Liver (tissue), 9 donors: ENCODE data around the gene PGM1. TPM values are rescaled to one million over a fixed set of nuclear protein-coding genes. Genes with fewer than 3 reads are reported as not detected.

Experiments
- DNase-seq: peaks from one replicate; pipeline ENCODE4 v3.0.0-alpha.2; 2017; ENCODE audit warnings: low spot score
- H3K27ac ChIP-seq, 2 donors: one replicate each; pipeline ENCODE4 v1.7.0; 2013; ENCODE audit warnings: inconsistent platforms in 2 of 2, low read length in 2 of 2, control low read depth in 1 of 2, low read depth in 1 of 2, mild to moderate bottlenecking in 1 of 2
- H3K27me3 ChIP-seq, 4 donors: one replicate each; pipeline versions ENCODE4 v1.6.1 to v1.7.0; 2013; ENCODE audit warnings: low read length in 3 of 4, inconsistent platforms in 1 of 4, mild to moderate bottlenecking in 1 of 4, moderate library complexity in 1 of 4; ENCODE audit not compliant: control insufficient read depth in 4 of 4, insufficient read depth in 4 of 4
- H3K36me3 ChIP-seq, 4 donors: one replicate each; pipeline versions ENCODE4 v1.6.1 to v1.7.0; 2013; ENCODE audit warnings: low read length in 3 of 4, mild to moderate bottlenecking in 3 of 4, low read depth in 1 of 4, moderate library complexity in 1 of 4; ENCODE audit not compliant: control insufficient read depth in 4 of 4, insufficient read depth in 3 of 4
- H3K4me1 ChIP-seq, 4 donors: one replicate each; pipeline versions ENCODE4 v1.6.1 to v1.7.0; 2013; ENCODE audit warnings: low read length in 3 of 4, mild to moderate bottlenecking in 3 of 4, moderate library complexity in 1 of 4; ENCODE audit not compliant: control insufficient read depth in 4 of 4, insufficient read depth in 4 of 4
- H3K4me3 ChIP-seq, 3 donors: one replicate each; pipeline versions ENCODE4 v1.6.1 to v1.7.0; 2013; ENCODE audit warnings: low read length in 3 of 3, control low read depth in 1 of 3, low read depth in 1 of 3, mild to moderate bottlenecking in 1 of 3
- H3K9ac ChIP-seq, 2 donors: one replicate each; pipeline ENCODE4 v1.7.0; 2013; ENCODE audit warnings: low read length in 2 of 2, mild to moderate bottlenecking in 2 of 2, moderate library complexity in 2 of 2, control low read depth in 1 of 2, low read depth in 1 of 2
- H3K9me3 ChIP-seq, 4 donors: one replicate each; pipeline versions ENCODE4 v1.6.1 to v1.7.0; 2013; ENCODE audit warnings: low read length in 3 of 4; ENCODE audit not compliant: control insufficient read depth in 4 of 4
- CTCF ChIP-seq: fragments of 150-350 bp; IDR thresholded peaks from 2 replicates; pipeline ENCODE4 v1.5.1; 2017; ENCODE audit warnings: improper control_type of control experiment, low read depth, low read length; ENCODE audit not compliant: missing input control
- HNF4A ChIP-seq, 2 donors: conservative IDR thresholded peaks; 2 replicates each; pipeline ENCODE4 v1.6.1; 2016; ENCODE audit warnings: antibody characterized with exemption in 2 of 2, mild to moderate bottlenecking in 2 of 2
- HNF4G ChIP-seq: IDR thresholded peaks from 2 replicates; pipeline ENCODE4 v1.6.1; 2016; ENCODE audit warnings: antibody characterized with exemption
- JUND ChIP-seq, 2 donors: IDR thresholded peaks; 2 replicates each; pipeline ENCODE4 v1.6.1; 2016; ENCODE audit warnings: antibody characterized with exemption in 2 of 2
- NR2F2 ChIP-seq: IDR thresholded peaks from 2 replicates; pipeline ENCODE4 v1.6.1; 2016; ENCODE audit warnings: antibody characterized with exemption
- RAD21 ChIP-seq, 2 donors: IDR thresholded peaks; 2 replicates each; pipeline ENCODE4 v1.6.1; 2016; ENCODE audit warnings: antibody characterized with exemption in 2 of 2, mild to moderate bottlenecking in 2 of 2
- REST ChIP-seq: IDR thresholded peaks from 2 replicates; pipeline ENCODE4 v1.6.1; 2016; ENCODE audit warnings: antibody characterized with exemption, mild to moderate bottlenecking
- RXRA ChIP-seq, 2 donors: IDR thresholded peaks; 2 replicates each; pipeline ENCODE4 v1.6.1; 2017 to 2018; ENCODE audit warnings: antibody characterized with exemption in 2 of 2, mild to moderate bottlenecking in 1 of 2
- TAF1 ChIP-seq: conservative IDR thresholded peaks from 2 replicates; pipeline ENCODE4 v1.6.1; 2016; ENCODE audit warnings: antibody characterized with exemption, mild to moderate bottlenecking
- ZBTB33 ChIP-seq: IDR thresholded peaks from 2 replicates; pipeline ENCODE4 v1.6.1; 2016; ENCODE audit warnings: antibody characterized with exemption
- WGBS: extraction: QIAGEN DNeasy Blood & Tissue Kit; methylation state at CpG from one replicate; pipeline ENCODE4 v1.1.7; 2013; 5-methylcytosine and 5-hydroxymethylcytosine counted together
- polyA plus RNA-seq, 2 donors: library from polyadenylated mRNA; stranded (reverse) in 1 of 2; unstranded in 1 of 2; fragments of 200-250 nt in 1 of 2; fragments of >200 nt in 1 of 2; fragmentation: Nextera tagmentation in 1 of 2; extraction: Ambion mirVana in 1 of 2; gene quantifications; one replicate each; pipeline versions ENCODE4 v1.2.1 to v1.2.3, GENCODE V29; 2013 to 2015
- total RNA-seq, 2 donors: library from RNA; depleted of rRNA; stranded (reverse); fragments of >200 nt; gene quantifications; one replicate each; pipeline ENCODE4 v1.2.3, GENCODE V29; 2014
- TF ChIP-seq, protein P1 (sequence below): IDR thresholded peaks from 2 replicates; pipeline ENCODE4 v1.6.1; 2016; ENCODE audit warnings: antibody characterized with exemption
- donor health status: healthy.
- donor health status: healthy.
- donor health status: healthy.
- donor health status: healthy.
- donor health status: healthy.

PGM1 gene
- total and polyA plus RNA-seq, 4 donors = 57.3 to 224 (median 120) TPM

GRCh38 chr1:63602629-63603028, 9.4 kb downstream of the PGM1 start:
- H3K9ac ChIP-seq = no peak overlapping the region
- DNase-seq = no peak
- H3K9me3 ChIP-seq = no peaks in the 10 kb centered on the region
- 78% methylated on average over 5 of the region's 5 CpGs for WGBS
- H3K4me3 ChIP-seq = no peak overlapping the region
- no peaks in the 10 kb centered on the region for H3K27me3 ChIP-seq
- H3K4me1 ChIP-seq = peaks cover 18 to 74% (median 54%) of the 10 kb centered on the region in 4 donors
- H3K27ac ChIP-seq = peak overlapping the region; percentile 55 to 66
- TF ChIP-seq CTCF = no peak
- TF ChIP-seq NR2F2 = no peak
- no peak for TF ChIP-seq HNF4G
- TF ChIP-seq HNF4A (conservative IDR thresholded peaks at IDR 0.05) = no peak
- no peaks in the 10 kb centered on the region for H3K36me3 ChIP-seq

- H3K9ac ChIP-seq = no peak overlapping the region
- no peak overlapping the region for H3K4me3 ChIP-seq
- H3K27ac ChIP-seq = peak overlapping the region in 1 of 2 donors; percentile 55
- H3K36me3 ChIP-seq = no peaks in the 10 kb centered on the region
- DNase-seq = no peak
- peaks cover 18 to 84% (median 62%) of the 10 kb centered on the region in 4 donors for H3K4me1 ChIP-seq
- H3K9me3 ChIP-seq = no peaks in the 10 kb centered on the region
- 95% methylated on average over 3 of the region's 3 CpGs for WGBS
- H3K27me3 ChIP-seq = no peaks in the 10 kb centered on the region
- TF ChIP-seq NR2F2 = no peak
These were observed 10.6 kb downstream of the PGM1 start for GRCh38 chr1:63603810-63604209.

DNA sequence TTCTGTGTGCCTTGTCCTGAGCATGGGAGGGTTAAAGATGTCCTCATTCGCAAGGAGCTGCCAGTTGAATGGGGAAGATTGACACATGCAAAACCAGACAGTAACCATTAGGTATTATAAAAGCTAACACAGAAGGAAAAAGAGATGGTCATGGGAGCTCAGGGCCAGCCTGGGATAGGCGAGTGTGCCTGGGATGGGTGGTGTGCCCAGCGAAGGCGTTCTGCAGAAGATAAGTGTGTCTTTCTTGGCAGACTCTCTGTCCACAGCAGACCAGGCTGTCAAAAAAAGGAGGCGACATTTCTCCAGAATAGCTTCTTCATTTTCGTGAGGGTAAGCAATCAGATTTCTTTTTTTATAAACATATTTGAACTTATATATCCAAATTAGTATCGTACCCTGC, 14.1 kb downstream of the PGM1 start:
- TF ChIP-seq RAD21 (IDR thresholded peaks at IDR 0.05) = no peak
- no peak for TF ChIP-seq HNF4A (conservative IDR thresholded peaks at IDR 0.05)
- TF ChIP-seq REST = no peak
- TF ChIP-seq, protein P1, sequence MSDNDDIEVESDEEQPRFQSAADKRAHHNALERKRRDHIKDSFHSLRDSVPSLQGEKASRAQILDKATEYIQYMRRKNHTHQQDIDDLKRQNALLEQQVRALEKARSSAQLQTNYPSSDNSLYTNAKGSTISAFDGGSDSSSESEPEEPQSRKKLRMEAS = no peak
- TF ChIP-seq JUND (IDR thresholded peaks at IDR 0.05) = no peak
- TF ChIP-seq ZBTB33 = no peak
- TF ChIP-seq TAF1 = no peak
- no peak for TF ChIP-seq HNF4G
- TF ChIP-seq RXRA (IDR thresholded peaks at IDR 0.05) = no peak
- H3K27me3 ChIP-seq = no peaks in the 10 kb centered on the region
- H3K9ac ChIP-seq = no peak overlapping the region
- no peak for DNase-seq
- H3K9me3 ChIP-seq = no peaks in the 10 kb centered on the region
- H3K27ac ChIP-seq = no peak overlapping the region
- WGBS = 94% methylated on average over 7 of the region's 7 CpGs
- H3K36me3 ChIP-seq = no peaks in the 10 kb centered on the region
- peaks cover 13 to 91% (median 72%) of the 10 kb centered on the region in 4 donors for H3K4me1 ChIP-seq
- no peak overlapping the region for H3K4me3 ChIP-seq
